LNCAP (cell line): ENCODE results near the gene PSMD11.

Experiments used
- TF ChIP-seq, protein P1 (sequence below): fragments of 450-650 bp; IDR thresholded peaks from 2 replicates; pipeline ENCODE4 v1.5.1; 2017; ENCODE audit warnings: mild to moderate bottlenecking

PSMD11 gene

DNA sequence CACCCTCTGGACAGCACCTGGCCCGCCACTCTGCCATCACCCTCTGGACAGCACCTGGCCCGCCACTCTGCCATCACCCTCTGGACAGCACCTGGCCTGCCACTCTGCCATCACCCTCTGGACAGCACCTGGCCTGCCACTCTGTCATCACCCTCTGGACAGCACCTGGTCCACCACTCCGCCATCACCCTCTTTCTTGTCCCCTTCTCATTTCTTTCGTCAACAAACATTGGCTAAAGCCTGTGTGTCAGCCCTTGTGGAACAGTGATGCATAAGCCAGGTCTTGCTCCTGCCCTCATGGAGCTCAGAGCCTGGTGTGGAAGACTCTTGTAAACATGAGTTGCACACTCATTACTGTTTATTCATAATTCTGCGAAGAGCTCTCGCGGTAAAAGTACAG lies 73.7 kb downstream of the PSMD11 start:
- TF ChIP-seq, protein P1, sequence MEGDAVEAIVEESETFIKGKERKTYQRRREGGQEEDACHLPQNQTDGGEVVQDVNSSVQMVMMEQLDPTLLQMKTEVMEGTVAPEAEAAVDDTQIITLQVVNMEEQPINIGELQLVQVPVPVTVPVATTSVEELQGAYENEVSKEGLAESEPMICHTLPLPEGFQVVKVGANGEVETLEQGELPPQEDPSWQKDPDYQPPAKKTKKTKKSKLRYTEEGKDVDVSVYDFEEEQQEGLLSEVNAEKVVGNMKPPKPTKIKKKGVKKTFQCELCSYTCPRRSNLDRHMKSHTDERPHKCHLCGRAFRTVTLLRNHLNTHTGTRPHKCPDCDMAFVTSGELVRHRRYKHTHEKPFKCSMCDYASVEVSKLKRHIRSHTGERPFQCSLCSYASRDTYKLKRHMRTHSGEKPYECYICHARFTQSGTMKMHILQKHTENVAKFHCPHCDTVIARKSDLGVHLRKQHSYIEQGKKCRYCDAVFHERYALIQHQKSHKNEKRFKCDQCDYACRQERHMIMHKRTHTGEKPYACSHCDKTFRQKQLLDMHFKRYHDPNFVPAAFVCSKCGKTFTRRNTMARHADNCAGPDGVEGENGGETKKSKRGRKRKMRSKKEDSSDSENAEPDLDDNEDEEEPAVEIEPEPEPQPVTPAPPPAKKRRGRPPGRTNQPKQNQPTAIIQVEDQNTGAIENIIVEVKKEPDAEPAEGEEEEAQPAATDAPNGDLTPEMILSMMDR: no peak

DNA sequence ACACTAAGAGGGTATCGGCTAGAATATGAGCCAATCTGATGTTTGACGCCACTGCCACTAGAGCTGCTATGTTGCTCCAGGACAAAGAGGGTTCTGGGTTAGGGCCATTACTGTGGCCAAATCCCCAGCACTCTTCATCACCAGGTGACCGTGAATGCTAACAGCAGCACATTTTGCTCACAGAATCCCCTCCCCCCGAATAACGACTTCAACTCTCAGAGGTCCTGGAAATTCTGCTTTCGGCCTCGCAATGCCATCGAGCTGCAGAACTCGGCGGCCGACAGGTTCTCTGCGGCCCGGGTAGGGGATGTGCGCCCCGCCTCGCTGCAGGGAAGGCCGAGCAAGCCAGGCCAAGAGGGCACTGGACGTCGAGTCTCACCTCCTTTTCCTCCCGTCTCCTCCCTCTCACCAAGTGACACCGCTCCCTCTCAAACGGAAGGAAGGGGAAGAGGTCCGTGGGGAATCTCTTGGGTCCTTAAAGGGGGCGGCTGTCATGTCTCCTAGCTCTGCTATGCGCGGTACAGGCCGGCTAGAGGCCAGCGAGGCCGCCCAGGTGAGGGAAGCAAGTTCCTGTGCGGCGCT lies 74.4 kb downstream of the PSMD11 start:
- TF ChIP-seq, protein P1: no peak

DNA sequence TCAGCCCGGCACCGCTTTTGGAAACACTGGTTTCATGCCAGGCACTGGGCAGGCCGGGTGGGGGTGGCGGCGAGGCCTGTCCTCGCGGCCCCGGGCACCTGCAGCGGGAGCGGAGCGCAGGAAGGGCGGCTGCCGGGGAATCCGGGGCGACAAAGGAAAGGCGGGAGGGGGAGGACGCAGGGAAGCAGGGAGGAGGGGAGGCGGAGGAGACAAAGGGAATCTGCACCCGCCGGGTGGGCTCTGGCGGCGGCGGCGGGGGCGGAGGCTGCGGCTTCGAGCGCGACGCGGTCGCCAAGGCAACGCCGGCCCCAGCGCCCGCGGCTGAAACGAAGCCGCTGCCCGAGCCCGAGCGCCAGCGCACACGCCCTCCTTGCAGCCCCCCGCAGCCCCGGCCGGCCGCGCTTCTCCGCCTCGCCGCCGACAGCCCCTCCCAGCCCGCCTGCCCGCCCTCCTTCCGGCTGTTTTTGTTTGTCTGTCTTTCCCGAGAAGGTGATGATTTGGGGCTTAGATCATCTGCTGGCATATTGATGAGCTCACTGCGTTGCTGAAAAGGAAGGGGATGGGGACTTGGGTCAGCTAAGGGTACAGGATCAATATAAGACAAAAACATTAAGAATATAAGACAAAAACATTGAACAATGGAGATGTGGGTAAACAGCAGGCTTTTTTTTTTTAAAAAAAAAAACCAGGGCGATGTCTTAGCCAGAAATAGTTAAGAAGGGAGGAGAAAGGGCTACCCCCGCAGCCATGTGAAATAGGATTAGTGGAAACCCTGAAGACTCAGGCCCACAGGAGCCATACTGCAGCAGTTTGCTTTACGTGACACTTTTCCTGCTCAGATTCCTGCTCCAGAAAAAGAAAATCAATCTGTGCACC lies 75.2 kb downstream of the PSMD11 start:
- TF ChIP-seq, protein P1: no peak

DNA sequence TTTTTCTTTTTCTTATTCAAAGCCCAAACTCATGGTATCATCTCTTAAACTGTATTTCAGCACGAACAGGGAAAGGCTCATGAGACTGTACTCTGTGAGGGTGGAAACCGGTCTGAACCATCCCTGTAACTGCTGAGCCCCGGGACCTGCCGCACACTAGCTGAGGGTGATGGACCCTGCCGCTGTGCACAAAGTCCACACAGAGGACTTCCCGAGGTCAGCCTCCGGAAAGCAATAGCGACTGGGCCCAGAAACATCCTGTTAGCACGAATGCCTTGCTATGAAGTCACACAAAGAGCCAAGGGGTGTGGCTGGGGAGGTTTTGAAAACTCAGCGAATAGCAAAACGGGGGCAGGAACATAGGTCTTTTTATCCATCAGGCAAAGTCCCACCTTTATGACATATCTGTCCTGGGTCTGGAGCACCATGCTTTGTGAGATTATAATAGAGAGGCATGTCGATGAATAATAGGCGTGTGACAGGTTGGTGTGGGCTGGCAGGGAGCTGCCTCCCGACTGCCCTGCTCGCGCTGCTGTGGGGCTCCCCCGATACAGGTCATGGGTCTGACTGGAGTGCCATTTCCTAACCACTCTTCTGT lies 75.9 kb downstream of the PSMD11 start:
- TF ChIP-seq, protein P1: no peak

DNA sequence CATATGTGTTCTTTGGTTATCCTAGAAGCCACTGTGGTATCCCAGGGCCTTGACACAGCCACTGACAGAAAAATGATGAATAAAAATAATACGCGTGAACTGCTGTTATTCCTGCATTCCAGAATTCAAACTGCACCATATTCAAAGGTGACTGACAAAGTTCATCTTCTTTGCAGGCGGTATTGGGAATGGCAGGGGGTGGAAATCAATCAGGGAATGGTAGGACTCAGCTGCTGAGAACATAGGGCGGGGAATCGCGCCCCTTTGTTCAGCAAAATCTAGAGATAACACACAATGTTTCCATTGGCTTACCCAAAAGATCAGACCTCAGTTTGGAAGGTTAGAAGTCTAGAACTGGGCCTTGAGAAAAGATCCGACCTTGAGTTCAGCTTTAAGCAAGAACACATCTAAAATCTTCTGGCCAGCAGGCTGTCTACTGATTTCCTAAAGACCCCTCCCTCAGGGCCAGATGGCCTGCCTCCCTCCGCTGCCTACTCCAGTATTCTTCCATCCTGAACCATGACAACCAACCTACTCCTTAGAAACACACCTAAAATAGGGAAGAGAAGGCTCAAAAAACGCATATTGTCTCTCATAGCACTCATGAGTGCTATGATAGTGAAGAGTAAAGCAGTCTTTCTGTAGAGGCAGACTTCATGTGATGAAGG lies 76.6 kb downstream of the PSMD11 start:
- TF ChIP-seq, protein P1: no peak

DNA sequence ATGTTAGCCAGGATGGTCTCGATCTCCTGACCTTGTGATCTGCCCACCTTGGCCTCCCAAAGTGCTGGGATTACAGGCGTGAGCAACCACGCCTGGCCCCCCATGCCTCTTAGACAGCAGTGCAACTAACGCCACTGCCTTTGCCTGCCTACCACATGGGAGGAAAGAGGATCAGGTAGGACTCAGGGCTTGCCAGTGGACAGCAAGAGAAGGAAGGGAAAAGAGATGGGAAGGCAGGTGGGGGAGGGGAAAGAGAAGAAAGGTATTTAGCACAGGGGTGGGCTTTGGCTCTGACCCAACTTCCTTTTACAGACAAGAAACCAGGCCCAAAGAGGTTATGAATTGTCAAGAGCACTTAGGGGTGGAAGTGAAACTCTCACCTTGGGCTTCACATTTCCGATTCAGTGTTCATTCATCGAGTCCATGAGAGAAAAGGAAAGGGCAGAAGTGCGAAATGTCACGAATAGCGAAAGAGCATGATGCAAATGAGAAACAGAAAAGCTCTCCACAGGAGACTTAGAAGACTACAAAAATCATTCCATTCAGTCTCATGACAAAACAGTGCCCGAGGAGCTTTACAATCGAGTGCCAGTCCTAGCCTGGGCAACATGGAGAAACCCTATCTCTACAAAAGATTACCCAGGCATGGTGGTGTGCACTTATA lies 78.8 kb downstream of the PSMD11 start:
- TF ChIP-seq, protein P1: no peak
